Stimulated activated CD8-positive, alpha-beta memory T cell treated with anti-CD3 and anti-CD28 coated beads, Interleukin-7, amount 100 ng/mL, for 24 hours (primary cell): ENCODE data around the gene BPGM.

ENCODE experiments used
- DNase-seq: peaks from one replicate; pipeline ENCODE4 v3.0.0-alpha.2; 2020; ENCODE audit warnings: low read depth

The BPGM gene

DNA sequence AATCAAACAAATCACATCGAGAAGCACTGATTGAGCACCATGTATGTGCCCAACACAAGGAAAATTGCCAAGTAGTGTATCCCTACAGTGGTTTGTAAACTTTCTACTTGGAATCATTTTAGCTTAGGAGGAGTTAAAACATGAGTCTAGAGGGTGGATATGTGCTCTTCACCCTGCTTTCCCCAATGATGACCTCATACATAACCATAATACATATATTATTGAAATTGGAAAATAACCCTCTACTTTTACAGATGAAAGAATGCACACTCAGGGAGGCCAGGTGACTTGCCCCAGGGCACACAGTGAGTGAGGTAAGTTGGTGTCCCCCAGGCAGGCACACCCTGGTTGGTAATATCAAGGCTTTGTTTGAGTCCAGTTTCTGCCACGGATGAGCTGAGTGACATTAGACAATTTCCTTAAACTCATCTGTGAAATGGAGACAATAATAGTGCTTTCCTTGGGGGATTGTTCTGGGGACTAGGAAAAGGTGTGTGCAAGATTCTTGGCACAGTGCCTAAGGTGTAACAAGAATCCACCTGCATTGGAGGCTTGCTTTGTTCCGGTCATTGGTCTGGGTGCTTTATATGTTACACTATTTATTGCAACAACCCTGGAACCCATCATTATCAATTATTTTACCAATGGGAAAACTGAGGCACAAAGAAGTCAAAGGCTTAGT, 50.7 kb downstream of the BPGM start:
- no peak for DNase-seq

DNA sequence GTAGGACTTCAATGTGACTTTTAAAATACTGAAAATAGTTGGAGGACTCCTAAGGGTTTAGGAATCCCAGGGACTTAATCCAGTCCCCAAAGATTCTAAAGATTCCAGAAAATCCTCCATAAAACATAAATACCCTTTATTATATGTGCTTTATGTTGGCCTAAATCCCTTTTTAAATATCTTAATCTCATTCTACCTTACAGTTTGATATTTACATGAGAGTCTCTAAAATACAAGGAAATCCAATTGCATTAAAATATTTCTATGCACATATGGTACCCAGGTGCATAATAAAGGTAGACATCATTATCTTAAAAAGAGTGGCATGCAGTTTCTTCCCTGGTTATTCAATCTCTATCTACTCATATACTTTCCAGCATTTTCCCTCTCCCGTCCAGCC, 51.8 kb downstream of the BPGM start:
- DNase-seq: no peak

DNA sequence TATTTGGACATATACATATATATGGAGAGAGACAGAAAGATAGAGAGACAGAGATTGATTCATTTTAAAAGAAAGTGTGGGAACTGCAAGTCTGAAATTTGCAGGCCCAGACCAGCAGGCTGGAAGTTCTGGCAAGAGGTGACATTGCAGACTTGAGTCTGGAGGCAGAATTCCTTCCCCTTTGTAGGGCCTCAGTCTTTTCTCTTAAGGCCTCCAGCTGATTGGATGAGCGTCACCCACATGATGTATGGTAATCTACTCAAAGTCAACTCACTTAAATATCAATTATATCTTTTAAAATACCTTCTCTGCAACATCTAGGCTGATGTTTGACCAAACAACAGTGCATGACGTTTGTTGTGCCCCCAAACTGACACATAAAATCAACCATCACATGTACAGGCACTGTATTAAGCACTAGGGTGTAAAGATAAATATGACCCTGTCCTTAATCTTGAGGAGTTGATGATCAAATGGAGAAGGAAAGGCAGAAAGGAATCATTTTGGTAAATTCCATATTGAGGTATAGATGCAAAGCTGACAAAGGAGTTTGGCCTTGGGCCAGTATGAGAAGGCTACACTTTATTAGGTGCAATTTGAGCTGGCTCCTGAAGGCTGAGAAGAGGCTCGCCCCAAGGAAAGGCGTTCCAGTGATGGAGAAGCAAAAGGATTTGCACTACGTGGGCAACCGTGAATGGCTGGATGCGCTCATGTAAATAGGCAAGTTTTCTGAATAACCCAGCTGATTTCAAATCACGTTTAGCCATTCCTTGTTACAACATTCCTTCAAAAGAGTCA, 52.6 kb downstream of the BPGM start:
- DNase-seq: no peak

DNA sequence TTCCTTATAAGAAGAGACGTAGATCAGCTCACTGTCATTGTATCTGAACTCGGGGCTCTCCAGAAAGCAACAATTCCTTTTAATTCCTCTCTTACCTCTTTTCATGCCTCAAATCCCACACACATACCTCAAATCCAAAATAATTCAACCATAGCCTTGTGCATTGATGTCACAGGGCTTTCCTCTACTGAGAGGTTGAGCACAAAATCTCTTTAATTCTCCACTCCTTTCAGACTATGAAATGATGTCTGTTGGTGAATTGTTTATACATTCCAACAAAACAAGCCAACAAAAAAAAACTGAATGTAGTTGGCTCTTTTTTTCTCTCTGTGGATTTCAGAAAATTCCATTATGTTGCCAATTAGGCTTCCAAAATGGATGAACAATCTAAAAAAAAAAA, 53.2 kb downstream of the BPGM start:
- DNase-seq: no peak

DNA sequence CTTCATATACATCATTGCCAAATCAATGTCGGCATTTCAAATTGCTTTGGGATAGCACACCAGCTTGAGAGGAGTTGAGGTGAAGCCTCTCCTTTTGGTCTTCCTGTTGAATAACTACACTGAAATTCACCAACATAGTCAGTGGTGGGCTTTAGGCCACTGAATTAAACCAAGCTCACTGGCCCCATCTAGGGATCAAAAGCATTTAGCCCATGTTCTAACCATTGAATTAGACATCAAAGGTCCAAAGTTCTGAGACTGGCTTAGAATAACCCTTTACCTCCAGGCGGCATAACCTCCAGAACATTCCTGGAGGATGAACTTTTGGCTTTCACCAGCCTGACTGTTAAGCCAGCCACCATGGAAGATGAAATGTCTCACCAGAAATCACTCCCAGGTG, 54.6 kb downstream of the BPGM start:
- DNase-seq: no peak

DNA sequence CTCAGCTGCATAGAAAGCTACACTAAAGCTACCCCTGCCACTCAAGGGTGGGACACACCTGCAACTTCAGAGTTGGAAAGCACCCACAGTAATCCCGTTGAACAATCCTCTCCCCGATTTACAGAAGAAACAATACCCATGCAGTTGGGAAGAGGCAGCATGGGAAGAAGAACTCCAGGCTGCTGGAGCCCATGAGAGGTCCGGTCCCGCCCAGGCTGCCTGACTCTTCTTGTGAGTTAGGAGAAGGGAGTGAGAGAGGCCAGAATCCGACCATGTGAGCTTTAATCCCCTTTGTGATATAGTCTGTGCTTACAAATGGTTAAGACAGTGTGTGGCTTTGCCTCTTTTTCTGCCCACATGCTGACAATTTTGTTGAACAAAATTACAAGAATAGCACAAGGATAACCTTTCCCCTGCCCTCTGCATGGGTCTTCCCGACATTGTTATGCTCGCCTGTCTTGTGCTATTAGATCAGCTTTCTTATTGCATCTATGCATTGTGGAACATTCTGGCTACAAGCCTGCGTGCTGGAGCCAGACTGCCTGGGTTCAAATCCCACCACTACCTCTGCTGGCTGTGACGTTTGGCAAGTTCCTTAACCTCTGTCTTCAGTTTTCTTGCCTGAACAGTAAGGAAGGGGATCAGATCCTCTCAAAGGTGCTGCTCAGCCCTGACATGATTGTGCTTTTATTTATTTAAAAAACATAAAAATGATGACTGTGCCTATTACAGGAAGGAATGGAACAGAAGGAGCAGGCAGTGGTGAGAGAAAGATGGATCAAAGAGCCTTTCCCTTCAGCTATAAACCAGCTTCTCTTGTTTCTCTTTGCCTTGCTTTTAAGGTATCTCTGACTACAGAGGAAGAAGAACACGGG, 56.0 kb downstream of the BPGM start:
- no peak for DNase-seq

DNA sequence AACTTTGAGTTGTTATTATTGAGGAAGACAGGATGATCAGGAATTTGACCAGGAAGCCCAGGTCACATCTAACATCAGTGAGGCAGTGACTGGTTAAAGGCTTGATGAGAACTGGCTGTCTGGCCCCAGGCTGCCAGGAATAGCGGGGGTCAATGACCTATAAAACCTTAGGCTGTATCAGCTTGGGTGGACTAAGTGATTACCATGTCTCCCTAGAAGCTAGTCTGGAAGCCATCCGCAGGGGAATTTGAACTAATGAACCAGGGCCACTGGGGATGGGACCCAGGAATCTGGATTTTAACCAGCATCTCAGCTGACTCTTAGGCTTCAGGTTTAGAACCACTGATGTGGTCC, 56.6 kb downstream of the BPGM start:
- DNase-seq: no peak

DNA sequence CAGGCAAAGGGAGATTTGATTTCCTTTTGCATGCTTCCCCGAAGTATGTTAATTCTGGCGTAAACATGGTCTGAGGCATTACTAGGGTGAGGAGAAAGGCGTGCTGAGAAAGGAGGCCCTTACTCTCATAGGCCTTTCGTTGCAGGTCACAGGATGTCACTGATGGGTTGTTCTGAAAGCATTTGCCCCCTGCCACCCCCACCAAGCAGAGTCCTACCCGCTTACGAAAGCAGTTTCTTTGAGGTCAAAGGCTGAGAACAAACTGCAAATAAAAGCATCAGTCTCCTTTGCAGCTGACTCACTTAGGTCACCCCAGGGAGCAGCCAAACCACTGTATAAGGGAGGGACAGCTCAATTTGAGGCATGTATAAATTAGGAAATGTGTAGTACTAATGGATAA, 57.1 kb downstream of the BPGM start:
- DNase-seq: no peak

DNA sequence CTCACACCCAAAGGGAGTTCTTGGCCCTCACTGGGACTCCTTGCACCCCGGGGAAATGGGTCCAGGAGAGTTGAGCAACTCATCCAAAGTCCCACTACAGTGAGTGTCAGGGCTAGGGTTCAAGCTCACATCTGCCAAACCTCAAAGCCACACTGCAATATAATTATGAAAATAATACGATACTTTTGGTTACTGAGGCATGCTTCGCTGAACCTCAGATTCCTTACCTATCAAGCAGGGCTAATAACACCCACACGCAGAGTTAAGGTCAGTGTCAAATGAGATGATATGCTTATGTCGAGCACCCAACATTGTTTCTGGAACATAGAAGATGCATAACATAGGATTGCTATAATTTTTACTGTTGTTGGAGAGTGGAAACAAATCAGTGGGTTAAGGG, 58.2 kb downstream of the BPGM start:
- no peak for DNase-seq

DNA sequence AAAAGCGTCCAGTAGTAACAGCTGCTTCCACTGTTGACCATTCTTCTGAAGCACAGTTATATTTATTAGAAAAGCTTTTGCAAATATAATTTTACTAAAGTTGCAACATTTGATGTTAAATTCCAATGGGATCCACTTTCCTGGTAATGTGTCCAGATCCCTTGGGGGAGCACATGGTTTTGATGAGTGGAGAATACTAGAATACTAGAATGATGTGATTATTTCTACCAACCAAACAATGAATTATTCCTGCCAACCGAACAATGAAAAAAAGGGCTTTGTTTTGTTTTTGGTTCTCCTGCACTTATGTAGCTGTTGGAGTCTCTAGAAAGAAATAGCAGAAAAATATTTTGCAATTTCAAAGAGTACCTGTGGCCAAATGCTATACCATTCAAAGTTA, 59.1 kb downstream of the BPGM start:
- no peak for DNase-seq

DNA sequence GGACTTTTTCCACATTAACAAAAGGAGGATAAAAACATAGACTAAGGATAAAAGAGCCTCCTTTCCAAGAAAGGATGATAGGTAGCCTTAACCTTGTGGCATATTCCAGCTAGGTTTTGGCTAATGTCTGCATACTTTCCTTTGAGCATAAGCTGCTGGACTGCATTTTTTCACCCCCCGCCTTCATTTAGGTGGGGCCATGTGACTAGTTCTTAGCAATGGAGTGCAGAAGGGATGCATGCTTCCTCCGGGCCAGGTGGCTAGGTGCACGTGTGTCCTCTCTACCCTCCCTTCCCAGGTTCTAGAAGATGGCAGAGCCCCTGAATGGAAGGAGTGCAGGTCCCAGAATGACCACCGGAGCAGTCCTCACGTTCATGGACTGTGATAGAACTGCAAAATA, 59.8 kb downstream of the BPGM start:
- DNase-seq: no peak

DNA sequence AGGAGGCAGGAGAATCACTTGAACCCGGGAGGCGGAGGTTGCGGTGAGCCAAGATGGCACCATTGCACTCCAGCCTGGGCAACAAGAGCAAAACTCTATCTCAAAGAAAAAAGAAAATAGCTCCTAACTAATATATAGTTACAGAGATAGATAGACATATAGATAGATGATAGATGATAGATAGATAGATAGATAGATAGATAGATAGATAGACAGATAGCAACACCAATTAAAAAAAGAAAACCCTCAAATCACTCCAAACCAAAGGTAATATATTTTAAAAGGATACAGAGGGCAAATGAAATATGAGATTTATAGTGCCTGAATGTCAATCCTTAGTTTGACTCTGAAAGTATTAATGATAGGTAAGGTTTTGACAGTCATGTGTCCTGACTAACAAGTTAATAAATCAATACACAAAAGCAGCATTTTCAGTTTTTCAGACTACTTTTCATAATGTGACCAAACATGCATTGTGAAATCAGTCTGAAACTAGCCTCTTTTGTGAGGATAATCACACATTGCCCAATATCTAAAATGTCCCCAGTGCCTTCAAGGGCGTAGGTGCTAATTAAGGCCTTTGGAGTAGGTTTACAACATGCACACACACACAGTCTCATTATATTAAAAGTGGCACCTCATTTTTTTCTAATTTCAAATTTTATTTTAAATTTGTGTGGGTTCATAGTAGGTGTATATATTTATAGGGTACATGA, 61.2 kb downstream of the BPGM start:
- DNase-seq: no peak

DNA sequence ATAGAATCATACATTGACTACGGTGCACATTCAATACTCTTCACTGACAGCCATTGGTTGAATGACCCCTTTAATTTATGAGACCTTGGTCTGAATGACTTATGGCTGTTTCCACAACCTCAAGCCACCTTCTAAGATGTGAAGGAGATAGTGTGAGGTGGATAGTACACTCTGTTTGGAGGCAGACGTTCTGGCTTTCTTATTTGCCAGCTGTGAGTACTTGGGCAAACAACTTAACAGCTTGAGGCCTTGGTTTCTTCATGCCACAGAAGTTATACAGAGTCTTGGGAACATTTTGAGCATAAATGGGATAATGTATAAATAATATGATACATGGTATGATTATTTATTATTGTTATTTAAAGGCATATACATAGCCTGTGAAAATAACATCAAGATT, 62.0 kb downstream of the BPGM start:
- no peak for DNase-seq

DNA sequence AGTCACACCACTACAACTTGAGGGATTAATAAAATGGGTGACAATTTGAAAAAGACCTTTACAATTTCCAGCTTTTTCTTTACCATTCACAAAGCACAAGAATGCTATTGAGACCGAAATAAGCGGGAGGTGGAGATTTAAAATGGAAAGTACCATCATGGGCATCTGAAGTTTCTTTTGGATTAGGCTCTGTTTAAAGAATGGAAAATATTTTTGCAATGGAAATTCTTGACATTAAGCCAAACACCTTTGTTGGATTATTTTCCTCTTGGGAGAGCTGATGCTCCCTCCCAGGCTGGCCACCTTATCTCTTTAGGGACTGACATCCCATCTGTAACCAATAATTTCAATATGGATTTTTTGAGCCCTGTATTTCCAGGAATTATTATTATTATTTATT, 62.5 kb downstream of the BPGM start:
- no peak for DNase-seq

DNA sequence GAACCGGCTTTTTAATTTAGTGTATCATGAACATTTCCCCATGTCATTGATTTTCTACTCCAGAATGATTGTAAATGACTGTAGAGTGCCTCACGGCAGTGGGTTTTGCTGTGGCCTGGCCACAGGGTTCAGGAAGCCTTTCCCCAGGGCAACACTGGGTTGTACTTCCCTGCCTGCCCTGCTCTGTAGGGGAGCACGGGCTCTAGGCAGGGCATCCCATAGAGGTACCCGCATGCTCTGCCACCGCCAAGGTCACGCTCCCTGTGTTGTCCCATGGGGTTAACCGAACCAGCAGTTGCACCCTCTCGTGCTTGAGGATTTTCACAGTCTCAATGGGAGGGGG, 63.8 kb downstream of the BPGM start:
- DNase-seq: no peak

DNA sequence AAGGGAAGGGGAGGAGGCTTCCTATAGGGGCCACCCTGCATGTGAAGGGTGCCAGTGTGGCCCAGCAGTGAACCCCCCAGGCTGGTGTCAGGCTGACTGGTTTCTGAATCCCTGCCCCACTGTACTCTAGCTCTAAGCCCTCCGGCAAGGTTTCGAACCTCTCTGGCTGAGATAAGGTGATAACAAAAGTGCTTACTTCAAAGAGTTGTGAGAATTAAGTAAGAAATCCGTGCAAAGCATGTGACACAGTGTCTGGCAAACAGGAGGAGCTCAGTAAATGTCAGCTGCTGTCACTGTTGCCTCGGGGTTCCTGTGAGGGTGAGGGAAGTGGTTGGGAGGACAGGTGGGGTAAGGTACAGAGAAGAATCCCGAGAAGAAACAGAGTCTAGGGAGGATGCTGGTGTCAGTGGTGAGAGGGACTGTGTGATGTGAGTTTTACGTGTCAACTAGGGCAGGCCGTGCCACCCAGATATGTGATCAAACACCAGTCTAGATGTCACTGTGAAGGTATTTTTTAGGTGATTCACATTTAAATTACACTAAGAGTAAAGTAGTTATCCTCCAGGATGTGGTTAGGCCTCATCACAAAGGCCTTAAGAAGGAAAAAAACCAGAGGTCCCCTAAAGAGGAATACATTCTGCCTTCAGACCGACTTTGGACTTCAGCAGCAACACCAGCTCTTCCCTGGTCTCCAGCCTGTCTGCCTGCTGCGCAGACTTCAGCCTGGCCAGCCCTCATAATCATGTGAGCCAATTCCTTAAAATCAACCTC, 64.4 kb downstream of the BPGM start:
- no peak for DNase-seq

DNA sequence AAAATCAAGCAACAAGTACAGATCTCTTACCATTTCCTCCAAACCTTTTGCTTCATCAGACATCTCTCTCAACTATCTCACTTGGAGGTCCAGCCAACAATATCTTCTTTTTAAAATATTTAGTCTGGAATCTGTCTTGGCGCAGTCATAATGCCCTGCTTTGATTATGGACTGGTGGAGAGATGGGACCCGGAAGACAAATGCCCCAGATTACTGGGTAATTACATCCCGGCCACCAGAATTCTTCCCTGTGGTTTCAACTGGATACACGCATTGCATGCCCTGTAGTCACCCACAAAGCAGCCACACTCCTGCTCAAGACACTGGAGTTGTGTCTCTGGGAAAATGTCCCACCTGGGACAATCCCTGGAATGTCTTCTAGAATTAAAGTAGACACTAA, 65.5 kb downstream of the BPGM start:
- DNase-seq: no peak

DNA sequence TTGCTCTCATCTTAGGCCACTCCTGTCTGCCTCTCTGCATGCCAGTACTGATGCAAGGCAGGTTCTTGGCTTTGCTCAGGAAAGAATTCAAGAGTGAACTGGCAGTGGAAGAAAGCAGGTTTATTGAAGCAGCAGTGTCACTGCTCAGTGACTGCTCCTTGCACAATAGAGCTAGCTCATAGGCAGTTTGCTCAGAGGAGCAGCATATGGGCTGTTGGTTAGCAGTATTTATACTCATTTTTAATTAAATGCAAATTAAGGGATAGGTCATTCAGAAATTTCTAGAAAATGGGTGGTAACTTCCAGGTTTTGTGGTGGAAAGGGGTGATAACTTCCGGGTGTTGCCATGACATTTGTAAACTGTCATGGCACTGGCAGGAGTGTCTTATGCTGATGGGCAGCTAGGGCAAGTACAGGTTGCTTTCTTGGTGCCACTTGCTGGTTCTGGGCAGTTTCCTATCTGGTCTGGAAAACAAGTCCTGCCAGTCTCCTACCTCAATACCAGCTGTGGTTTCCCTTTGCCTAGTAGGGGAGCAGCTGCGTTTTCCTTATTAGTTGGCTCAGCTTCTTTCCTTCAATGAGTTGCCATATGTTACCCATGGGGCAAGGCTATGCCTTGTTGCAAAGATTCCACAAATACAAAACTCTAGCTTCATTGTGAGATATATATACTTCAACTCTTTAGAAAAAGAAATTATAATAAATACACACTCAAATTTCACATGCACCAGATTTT, 68.0 kb downstream of the BPGM start:
- DNase-seq: no peak

DNA sequence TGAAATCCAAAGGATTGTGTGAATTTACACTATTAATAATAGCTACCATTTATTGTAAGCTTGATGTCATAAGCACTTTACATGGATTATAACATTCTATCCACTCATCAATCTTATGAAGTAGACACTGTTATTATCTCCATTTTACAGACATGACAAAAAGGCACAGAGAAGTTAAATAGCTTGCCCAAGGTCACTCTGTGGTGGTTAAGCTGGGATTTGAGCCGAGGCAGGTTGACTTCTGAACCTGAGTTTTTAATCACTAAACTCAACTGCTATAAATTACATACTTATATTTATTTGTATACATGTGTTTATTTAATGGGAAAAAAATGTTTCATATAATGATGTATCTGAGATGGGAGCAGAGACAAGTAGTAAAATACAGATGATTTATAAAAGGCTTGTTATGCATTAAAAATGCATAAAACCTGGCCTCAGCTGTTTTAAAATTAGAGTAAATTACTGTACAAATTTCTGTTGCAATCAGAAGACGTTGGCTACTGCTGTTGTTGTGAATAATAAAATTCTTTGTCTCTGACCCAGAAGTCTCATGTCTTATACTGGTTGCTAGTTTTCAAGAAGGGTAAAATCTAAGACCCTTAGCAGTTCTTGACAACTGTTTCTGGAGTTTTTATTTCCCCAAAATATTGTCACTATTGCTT, 71.7 kb downstream of the BPGM start:
- no peak for DNase-seq
